AG04449 (cell line): ENCODE data around the gene REEP2.

Source experiments
- CTCF ChIA-PET: fragments of 350-600 bp; formaldehyde crosslinking; extraction: SDS; loops from one replicate; lab custom pipeline; 2021; ENCODE audit warnings: antibody characterized with exemption; lab: Yijun Ruan, JAX
- POLR2A ChIA-PET: fragments of 400-600, 350-600 bp; formaldehyde crosslinking; extraction: SDS; loops from one replicate; lab custom pipeline; 2020; ENCODE audit warnings: antibody characterized with exemption, inconsistent platforms; lab: Yijun Ruan, JAX
- DNase-seq: peaks from one replicate; pipeline ENCODE4 v3.0.0-alpha.2; 2010; ENCODE audit warnings: low read depth, low spot score
- H3K4me3 ChIP-seq: 2 replicates; pipeline ENCODE4 v1.5.1; 2011; ENCODE audit warnings: low read depth, mild to moderate bottlenecking, control low read depth, low read length
- TF ChIP-seq, protein P1 (sequence below): IDR thresholded peaks from one replicate; pipeline ENCODE4 v1.5.1; 2011; ENCODE audit warnings: mild to moderate bottlenecking, moderate library complexity, low read length, control low read depth, inconsistent platforms; ENCODE audit not compliant: insufficient read depth; ENCODE audit errors: missing control alignments

Gene REEP2

DNA sequence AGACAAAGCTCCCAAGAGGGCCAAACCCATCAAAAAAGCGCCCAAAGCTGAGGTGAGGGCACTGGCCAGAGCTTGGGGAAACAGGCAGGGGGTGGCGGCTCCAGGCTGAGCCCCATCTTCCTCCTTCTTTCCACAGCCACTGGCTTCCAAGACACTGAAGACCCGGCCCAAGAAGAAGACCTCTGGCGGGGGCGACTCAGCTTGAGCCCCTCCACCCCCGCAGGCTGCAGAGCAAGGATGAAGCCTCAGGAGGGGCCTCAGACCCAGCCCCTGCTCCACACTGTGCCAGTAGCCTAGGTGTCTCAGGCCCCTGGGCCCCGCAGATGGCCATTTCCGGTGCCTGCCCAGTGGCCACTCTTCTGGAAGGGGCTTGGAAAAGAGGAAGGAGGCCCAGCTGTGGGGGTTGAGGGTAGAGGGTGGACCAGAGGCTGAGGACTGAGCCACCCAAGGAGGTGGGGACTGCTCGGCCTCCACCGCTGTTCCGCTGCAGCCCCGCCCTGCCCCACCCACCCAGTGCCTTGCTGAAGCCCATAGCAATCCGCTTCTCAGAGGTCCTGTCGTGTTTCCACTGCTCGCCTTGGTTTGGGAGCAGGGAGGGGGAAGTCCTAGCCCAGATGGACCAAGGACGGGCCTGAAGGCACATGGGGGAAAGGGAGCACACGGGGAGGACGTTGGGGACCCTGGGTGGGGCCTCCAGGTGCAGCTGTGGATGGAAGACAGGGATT, 6.9 kb downstream of the REEP2 start:
- CTCF ChIA-PET = interaction anchor here (1.1 to 19.1 kb wide), 5 partner anchors 8 to 55 kb away, joined by 3 to 407 read pairs (median 4); partner anchors contain the start of gene EGR1
- TF ChIP-seq, protein P1, sequence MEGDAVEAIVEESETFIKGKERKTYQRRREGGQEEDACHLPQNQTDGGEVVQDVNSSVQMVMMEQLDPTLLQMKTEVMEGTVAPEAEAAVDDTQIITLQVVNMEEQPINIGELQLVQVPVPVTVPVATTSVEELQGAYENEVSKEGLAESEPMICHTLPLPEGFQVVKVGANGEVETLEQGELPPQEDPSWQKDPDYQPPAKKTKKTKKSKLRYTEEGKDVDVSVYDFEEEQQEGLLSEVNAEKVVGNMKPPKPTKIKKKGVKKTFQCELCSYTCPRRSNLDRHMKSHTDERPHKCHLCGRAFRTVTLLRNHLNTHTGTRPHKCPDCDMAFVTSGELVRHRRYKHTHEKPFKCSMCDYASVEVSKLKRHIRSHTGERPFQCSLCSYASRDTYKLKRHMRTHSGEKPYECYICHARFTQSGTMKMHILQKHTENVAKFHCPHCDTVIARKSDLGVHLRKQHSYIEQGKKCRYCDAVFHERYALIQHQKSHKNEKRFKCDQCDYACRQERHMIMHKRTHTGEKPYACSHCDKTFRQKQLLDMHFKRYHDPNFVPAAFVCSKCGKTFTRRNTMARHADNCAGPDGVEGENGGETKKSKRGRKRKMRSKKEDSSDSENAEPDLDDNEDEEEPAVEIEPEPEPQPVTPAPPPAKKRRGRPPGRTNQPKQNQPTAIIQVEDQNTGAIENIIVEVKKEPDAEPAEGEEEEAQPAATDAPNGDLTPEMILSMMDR = no peak
- POLR2A ChIA-PET = no interaction called here
- H3K4me3 ChIP-seq = no peak overlapping the region
- DNase-seq = no peak

DNA sequence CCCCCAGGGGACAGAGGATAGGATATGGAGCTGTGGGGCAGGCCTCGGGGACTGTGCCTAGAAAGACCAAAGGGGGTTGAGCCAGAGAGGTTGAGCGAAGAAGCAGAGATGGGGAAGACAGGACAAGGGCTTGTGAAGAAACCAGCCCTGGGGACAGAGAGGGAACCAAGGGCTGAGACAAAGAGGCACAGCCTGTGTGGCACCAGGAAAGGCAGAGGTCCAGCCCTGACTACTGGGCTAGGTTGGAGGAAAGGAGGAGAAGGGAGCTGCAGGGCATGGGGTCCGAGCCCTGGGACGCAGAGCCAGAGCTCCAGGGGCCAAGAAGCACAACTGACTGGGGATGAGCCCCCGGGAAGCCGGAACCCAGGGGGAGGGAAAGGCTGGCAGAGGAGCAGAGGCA, 9.2 kb downstream of the REEP2 start:
- ChIA-PET POLR2A (interaction anchor here (1.0 to 2.6 kb wide), 2 partner anchors 17 to 95 kb away, joined by 3 to 19 read pairs; partner anchors contain the start of genes EGR1 and ETF1), CTCF (interaction anchor here (1.0 to 19.1 kb wide), 17 partner anchors 10 to 269 kb away, joined by 3 to 407 read pairs (median 10); partner anchors contain the start of genes BRD8, EGR1, KIF20A and REEP2)
- DNase-seq = no peak
- H3K4me3 ChIP-seq = no peak overlapping the region
- TF ChIP-seq, protein P1 = no peak

DNA sequence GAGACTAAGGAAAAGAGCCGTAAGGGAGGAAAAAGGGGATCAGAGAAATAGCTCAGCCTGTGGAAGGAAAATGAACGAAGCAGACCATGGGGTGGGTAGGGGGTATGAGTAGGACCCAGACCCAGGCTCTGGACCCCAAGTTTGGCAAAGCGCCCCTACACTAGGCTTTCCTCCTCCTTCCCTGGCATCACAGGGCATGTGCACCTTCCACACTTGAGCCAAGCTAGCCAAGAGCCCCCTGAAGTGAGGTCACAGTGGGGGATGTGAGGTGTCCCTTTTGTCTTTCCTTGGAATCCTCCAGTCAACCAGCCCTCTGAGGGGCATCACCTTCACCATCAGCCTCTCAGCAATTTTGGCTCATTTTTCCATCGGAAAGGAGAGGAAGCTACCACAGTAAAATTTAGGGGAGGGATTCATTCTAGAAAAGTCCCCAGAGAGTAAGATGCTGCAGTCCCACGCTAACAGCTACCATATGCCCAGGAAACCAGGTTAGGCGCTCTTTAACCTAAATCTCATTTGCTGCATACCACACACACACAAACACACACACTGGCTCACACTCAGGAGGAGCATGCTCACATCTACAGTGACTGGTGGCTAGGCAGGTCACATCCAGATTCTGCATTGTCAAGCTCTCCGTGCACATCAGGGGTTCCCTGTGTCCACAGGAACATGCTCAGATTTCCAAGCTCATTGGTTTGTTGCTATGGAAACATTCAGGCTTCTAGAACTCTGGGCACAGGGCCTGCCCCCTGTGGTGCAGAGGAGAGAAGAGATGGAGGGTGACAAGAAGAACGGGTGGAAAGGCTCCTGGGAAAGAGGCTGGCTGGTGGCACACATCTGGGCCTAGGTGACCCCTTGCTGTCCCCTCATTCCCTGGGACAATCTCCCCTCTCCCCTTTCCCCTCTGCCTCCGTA, 9.9 kb downstream of the REEP2 start:
- no peak for DNase-seq
- TF ChIP-seq, protein P1 = no peak
- H3K4me3 ChIP-seq = no peak overlapping the region
- ChIA-PET CTCF (interaction anchor here (0.8 to 19.1 kb wide), 33 partner anchors 11 to 813 kb away, joined by 3 to 407 read pairs (median 5); partner anchors contain the start of genes BRD8, EGR1, ETF1 and KDM3B), POLR2A (interaction anchor here (0.6 to 2.6 kb wide), 3 partner anchors 16 to 95 kb away, joined by 3 to 19 read pairs (median 3); partner anchors contain the start of genes EGR1 and ETF1)

DNA sequence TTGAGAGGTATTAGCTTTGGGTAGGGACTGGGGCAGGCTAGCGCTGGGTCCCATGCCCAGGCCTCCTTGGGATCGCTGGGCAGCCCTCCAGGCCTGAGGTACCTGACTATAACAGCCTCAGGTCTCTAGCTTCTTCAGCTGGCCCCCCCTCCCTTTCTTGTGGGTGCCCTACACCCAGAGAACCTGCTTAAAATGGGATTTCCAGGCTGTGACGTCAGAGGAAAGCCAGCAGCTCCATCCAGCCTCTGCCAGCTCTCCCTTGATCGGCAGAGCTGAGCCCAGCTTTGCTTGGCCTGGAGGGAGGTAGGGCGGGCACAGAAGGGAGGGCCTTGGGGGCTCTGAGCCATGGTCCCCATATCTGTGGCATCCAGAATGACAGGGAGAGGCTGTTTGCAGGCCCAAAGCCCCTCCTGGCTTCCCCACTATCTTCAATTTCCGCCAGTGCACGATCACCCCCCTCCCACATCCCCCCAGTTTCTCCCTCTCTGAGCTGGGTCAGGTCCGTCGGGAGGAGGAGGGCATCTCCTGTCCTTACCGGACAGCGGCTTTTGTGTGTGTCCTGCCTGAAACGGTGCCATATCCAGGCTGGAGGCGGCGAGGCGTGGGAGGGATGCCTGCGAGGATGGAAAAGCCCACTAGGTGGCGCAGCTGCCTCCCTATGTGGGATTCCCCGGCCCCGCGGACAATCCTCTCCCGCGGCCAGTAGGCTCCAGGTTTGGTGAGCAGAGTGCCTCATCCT, 10.8 kb downstream of the REEP2 start:
- TF ChIP-seq, protein P1 = peak; percentile 99
- CTCF ChIA-PET = interaction anchor here (0.6 to 19.1 kb wide), 39 partner anchors 12 to 1667 kb away, joined by 3 to 407 read pairs (median 4); partner anchors contain the start of genes BRD8, EGR1, ETF1 and KDM3B
- no peak for DNase-seq
- POLR2A ChIA-PET = interaction anchor here (0.6 to 2.6 kb wide), 2 partner anchors 15 to 18 kb away, joined by 3 to 19 read pairs; partner anchors contain the start of gene EGR1
- H3K4me3 ChIP-seq = no peak overlapping the region

DNA sequence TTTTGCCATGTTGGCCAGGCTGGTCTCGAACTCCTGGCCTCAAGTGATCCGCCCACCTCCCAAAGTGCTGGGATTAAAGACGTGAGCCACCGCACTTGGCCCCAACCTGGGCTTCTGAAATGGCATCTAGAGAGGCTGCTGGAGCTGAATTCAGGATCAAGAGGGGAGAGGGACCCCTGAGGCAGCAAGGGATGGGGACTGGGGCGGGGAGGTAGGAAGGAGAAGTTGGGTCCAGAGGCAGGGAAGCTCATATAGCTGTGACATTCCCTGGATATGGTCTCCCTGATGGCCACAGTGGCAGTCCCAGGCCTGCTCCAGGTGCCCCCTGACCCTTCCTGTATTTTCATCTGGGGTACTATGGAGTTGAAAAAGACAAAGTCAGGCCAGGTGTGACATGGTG, 12.1 kb downstream of the REEP2 start:
- no peak for DNase-seq
- no peak overlapping the region for H3K4me3 ChIP-seq
- ChIA-PET CTCF (interaction anchor here (0.7 to 19.1 kb wide), 13 partner anchors 11 to 919 kb away, joined by 3 to 407 read pairs (median 12); partner anchors contain the start of genes EGR1 and REEP2), POLR2A (interaction anchor here (0.6 kb wide), 1 partner anchor 45 kb away, joined by 3 read pairs; no protein-coding TSS in a partner anchor)
- TF ChIP-seq, protein P1 = no peak
